RWPE1 (cell line): ENCODE measurements around the gene CCDC87.

Experiments
- CTCF ChIA-PET: fragments of 350-600 bp; sonication (Branson Sonifier 250); formaldehyde crosslinking; extraction: SDS; loops from one replicate; lab custom pipeline; 2021; lab: Yijun Ruan, JAX
- POLR2A ChIA-PET: fragments of 400-600 bp; formaldehyde crosslinking; extraction: SDS; loops from one replicate; lab custom pipeline; 2020; ENCODE audit warnings: antibody characterized with exemption; ENCODE audit not compliant: low non-redundant PET; lab: Yijun Ruan, JAX
- DNase-seq: peaks from one replicate; pipeline ENCODE4 v3.0.0; 2012; ENCODE audit warnings: low spot score
- H3K27ac ChIP-seq: fragments of 450-650 bp; 2 replicates; pipeline ENCODE4 v1.5.1; 2017
- CTCF ChIP-seq: fragments of 450-650 bp; conservative IDR thresholded peaks from 2 replicates; pipeline ENCODE4 v1.5.1; 2017; ENCODE audit warnings: low read depth, mild to moderate bottlenecking

Gene CCDC87

GRCh38 chr11:66559866-66560676, 32.8 kb downstream of the CCDC87 start:
- no peak for DNase-seq
- no peak overlapping the region for H3K27ac ChIP-seq
- no peak for TF ChIP-seq CTCF
- ChIA-PET CTCF (interaction anchor here (0.5 kb wide), 1 partner anchor 686 kb away, joined by 3 read pairs; no protein-coding TSS in a partner anchor), POLR2A (no interaction called here)

GRCh38 chr11:66559142-66559865, 33.6 kb downstream of the CCDC87 start:
- no peak overlapping the region for H3K27ac ChIP-seq
- ChIA-PET POLR2A (no interaction called here), CTCF (interaction anchor here (0.5 kb wide), 1 partner anchor 687 kb away, joined by 3 read pairs; no protein-coding TSS in a partner anchor)
- no peak for DNase-seq
- TF ChIP-seq CTCF = no peak

GRCh38 chr11:66557733-66558326, 35.0 kb downstream of the CCDC87 start:
- DNase-seq = no peak
- ChIA-PET POLR2A (no interaction called here), CTCF (interaction anchor here (0.6 kb wide), 1 partner anchor 90 kb away, joined by 4 read pairs; no protein-coding TSS in a partner anchor)
- TF ChIP-seq CTCF = no peak
- H3K27ac ChIP-seq = no peak overlapping the region

- no peak for DNase-seq
- POLR2A ChIA-PET = no interaction called here
- TF ChIP-seq CTCF = no peak
- CTCF ChIA-PET = no interaction called here
- H3K27ac ChIP-seq = no peak overlapping the region
Observed at GRCh38 chr11:66556086-66556485, 36.8 kb downstream of the CCDC87 start.

- CTCF ChIA-PET = interaction anchor here (0.6 kb wide), 1 partner anchor 664 kb away, joined by 3 read pairs; no protein-coding TSS in a partner anchor
- DNase-seq = no peak
- H3K27ac ChIP-seq = no peak overlapping the region
- no peak for TF ChIP-seq CTCF
- POLR2A ChIA-PET = no interaction called here
Observed at GRCh38 chr11:66555416-66555815, 37.4 kb downstream of the CCDC87 start.

GRCh38 chr11:66554602-66555001, 38.3 kb downstream of the CCDC87 start:
- TF ChIP-seq CTCF = no peak
- DNase-seq = no peak
- no peak overlapping the region for H3K27ac ChIP-seq
- CTCF ChIA-PET = no interaction called here
- POLR2A ChIA-PET = no interaction called here
